SH-SY5Y (cell line): ENCODE measurements around the gene SV2C.

Experiments used
- GATA2 ChIP-seq: IDR thresholded peaks from 2 replicates; pipeline ENCODE4 v1.6.1; 2011; ENCODE audit warnings: mild to moderate bottlenecking, low read depth, low read length
- GATA3 ChIP-seq: IDR thresholded peaks from 2 replicates; pipeline ENCODE4 v1.6.1; 2011; ENCODE audit warnings: low read depth, mild to moderate bottlenecking, low read length, moderate library complexity

- no peak for TF ChIP-seq GATA2
- TF ChIP-seq GATA3: no peak
These were observed 297.3 kb downstream of the SV2C start for GRCh38 chr5:76380346-76381066.
